Ammon's horn (tissue), 1 donor: ENCODE measurements around the gene GDF7.

Source experiments
- DNase-seq: peaks from one replicate; pipeline ENCODE4 v3.0.0-alpha.2; 2016; ENCODE audit warnings: low spot score

GDF7 gene

GRCh38 chr2:20674309-20674965, 7.5 kb downstream of the GDF7 start:
- no peak for DNase-seq

- DNase-seq: no peak
These were observed 8.2 kb downstream of the GDF7 start for GRCh38 chr2:20674974-20675679.

- no peak for DNase-seq
These were observed 8.9 kb downstream of the GDF7 start for GRCh38 chr2:20675701-20676352.

- DNase-seq: no peak
These were observed 9.6 kb downstream of the GDF7 start for GRCh38 chr2:20676353-20677215.

- DNase-seq: no peak
These were observed 10.5 kb downstream of the GDF7 start for GRCh38 chr2:20677301-20678085.

- no peak for DNase-seq
These were observed 11.1 kb downstream of the GDF7 start for GRCh38 chr2:20678086-20678395.

GRCh38 chr2:20678780-20679179, 11.8 kb downstream of the GDF7 start:
- no peak for DNase-seq

GRCh38 chr2:20680744-20681375, 13.9 kb downstream of the GDF7 start:
- DNase-seq: no peak

GRCh38 chr2:20682167-20682920, 15.4 kb downstream of the GDF7 start:
- no peak for DNase-seq

- no peak for DNase-seq
These were observed 17.7 kb downstream of the GDF7 start for GRCh38 chr2:20684581-20685063.

- DNase-seq: no peak
These were observed 20.4 kb downstream of the GDF7 start for GRCh38 chr2:20687260-20687832.

- no peak for DNase-seq
These were observed 22.7 kb downstream of the GDF7 start for GRCh38 chr2:20689428-20690264.

GRCh38 chr2:20691076-20691734, 24.3 kb downstream of the GDF7 start:
- no peak for DNase-seq

GRCh38 chr2:20692081-20692480, 25.1 kb downstream of the GDF7 start:
- DNase-seq: no peak

GRCh38 chr2:20693317-20693716, 26.4 kb downstream of the GDF7 start:
- DNase-seq: no peak

- no peak for DNase-seq
These were observed 29.4 kb downstream of the GDF7 start for GRCh38 chr2:20696366-20696765.

- DNase-seq: no peak
These were observed 30.5 kb downstream of the GDF7 start for GRCh38 chr2:20697322-20697934.
